IMR-90 (cell line): Measurements from ENCODE around the gene CYP4B1. TPM values are rescaled to one million over a fixed set of nuclear protein-coding genes. Genes with fewer than 3 reads are reported as not detected.

Experiments used
- ATAC-seq: fragments of 200-7000 bp; cut with Tn5 transposase; 2 replicates; pipeline ENCODE4 v1.9.1; 2020; ENCODE audit warnings: low read depth, mild to moderate bottlenecking, moderate library complexity
- BruUV-seq: library from RNA; stranded (reverse); fragments of 400-500 nt; replicated peaks from 2 replicates; lab custom pipeline; 2021; lab: Mats Ljungman, UMichigan
- CTCF ChIA-PET: fragments of 300-600 bp; formaldehyde crosslinking; extraction: SDS; loops from one replicate; lab custom pipeline; 2021; ENCODE audit warnings: antibody characterized with exemption; lab: Yijun Ruan, JAX
- POLR2A ChIA-PET: fragments of 300-600 bp; sonication (Branson Sonifier 250); formaldehyde crosslinking; loops from one replicate; lab custom pipeline; 2022; ENCODE audit warnings: antibody characterized with exemption; ENCODE audit not compliant: unreplicated experiment; lab: Charles Lee
- DNase-seq: peaks from one replicate; pipeline ENCODE4 v3.0.0; 2013
- H2AFZ ChIP-seq: replicated peaks from 2 replicates; pipeline ENCODE3; 2013; ENCODE audit warnings: low read length, mild to moderate bottlenecking; ENCODE audit not compliant: poor library complexity
- H2AK5ac ChIP-seq: 2 replicates; pipeline ENCODE4 v1.6.1; 2013; ENCODE audit warnings: low read depth, low read length, inconsistent platforms
- H2AK9ac ChIP-seq: replicated peaks from 2 replicates; pipeline ENCODE3; 2013; ENCODE audit warnings: mild to moderate bottlenecking, low read depth, low read length, moderate library complexity; ENCODE audit not compliant: poor library complexity
- H2BK120ac ChIP-seq: 2 replicates; pipeline ENCODE4 v1.6.1; 2013; ENCODE audit warnings: low read depth, low read length, inconsistent platforms
- H2BK15ac ChIP-seq: 3 replicates; pipeline ENCODE4 v1.6.1; 2013; ENCODE audit warnings: low read depth, low read length, inconsistent platforms
- H2BK20ac ChIP-seq: 2 replicates; pipeline ENCODE4 v1.6.1; 2013; ENCODE audit warnings: low read depth, mild to moderate bottlenecking, inconsistent platforms, low read length, moderate library complexity
- H2BK5ac ChIP-seq: 2 replicates; pipeline ENCODE4 v1.6.1; 2013; ENCODE audit warnings: mild to moderate bottlenecking, low read depth, low read length, inconsistent platforms; ENCODE audit not compliant: poor library complexity, severe bottlenecking
- H3K14ac ChIP-seq: replicated peaks from 2 replicates; pipeline ENCODE4 v1.6.1; 2013; ENCODE audit warnings: low read depth, low read length, inconsistent platforms
- H3K18ac ChIP-seq: 2 replicates; pipeline ENCODE4 v1.6.1; 2013; ENCODE audit warnings: low read depth, low read length, control low read depth
- H3K23ac ChIP-seq: 2 replicates; pipeline ENCODE4 v1.6.1; 2013; ENCODE audit warnings: low read depth, low read length, inconsistent platforms
- H3K27ac ChIP-seq: 2 replicates; pipeline ENCODE4 v1.5.1; 2013; ENCODE audit warnings: mild to moderate bottlenecking, control low read depth, low read length; ENCODE audit not compliant: insufficient read depth
- H3K27me3 ChIP-seq: 2 replicates; pipeline ENCODE4 v1.6.1; 2013; ENCODE audit warnings: low read length; ENCODE audit not compliant: control insufficient read depth, insufficient read depth
- H3K36me3 ChIP-seq: 2 replicates; pipeline ENCODE4 v1.6.1; 2013; ENCODE audit warnings: low read length, mixed read lengths; ENCODE audit not compliant: control insufficient read depth, insufficient read depth
- H3K4ac ChIP-seq: 2 replicates; pipeline ENCODE4 v1.6.1; 2013; ENCODE audit warnings: low read depth, low read length, inconsistent platforms
- H3K4me1 ChIP-seq: 2 replicates; pipeline ENCODE4 v1.6.1; 2013; ENCODE audit warnings: low read length, mixed read lengths; ENCODE audit not compliant: control insufficient read depth, insufficient read depth
- H3K4me2 ChIP-seq: 2 replicates; pipeline ENCODE4 v1.6.1; 2013; ENCODE audit warnings: low read depth, mild to moderate bottlenecking, control low read depth, low read length, moderate library complexity
- H3K4me3 ChIP-seq: 2 replicates; pipeline ENCODE4 v1.5.1; 2013; ENCODE audit warnings: low read depth, mild to moderate bottlenecking, control low read depth, low read length, moderate library complexity; ENCODE audit not compliant: insufficient read depth
- H3K56ac ChIP-seq: 2 replicates; pipeline ENCODE4 v1.6.1; 2013; ENCODE audit warnings: low read length, inconsistent platforms; ENCODE audit not compliant: insufficient read depth; ENCODE audit errors: extremely low read depth
- H3K79me1 ChIP-seq, 2 experiments: 2 replicates each; pipeline ENCODE4 v1.6.1; 2013; ENCODE audit warnings: low read length in 2 of 2, inconsistent platforms in 1 of 2, low read depth in 1 of 2
- H3K9ac ChIP-seq: 2 replicates; pipeline ENCODE4 v1.6.1; 2013; ENCODE audit warnings: low read depth, low read length, control low read depth
- H3K9me1 ChIP-seq: 2 replicates; pipeline ENCODE4 v1.6.1; 2013; ENCODE audit warnings: low read length, inconsistent platforms; ENCODE audit not compliant: insufficient read depth
- H3K9me3 ChIP-seq: 2 replicates; pipeline ENCODE4 v1.6.1; 2013; ENCODE audit warnings: low read length; ENCODE audit not compliant: control insufficient read depth, insufficient read depth
- H4K20me1 ChIP-seq: 2 replicates; pipeline ENCODE4 v1.6.1; 2013; ENCODE audit warnings: low read length, inconsistent platforms; ENCODE audit not compliant: insufficient read depth
- H4K5ac ChIP-seq: 2 replicates; pipeline ENCODE4 v1.6.1; 2013; ENCODE audit warnings: mild to moderate bottlenecking, low read depth, low read length, control low read depth
- H4K8ac ChIP-seq, 2 experiments: 2 replicates each; pipeline ENCODE4 v1.6.1; 2013; ENCODE audit warnings: low read depth in 2 of 2, low read length in 2 of 2, control low read depth in 1 of 2, inconsistent platforms in 1 of 2
- H4K91ac ChIP-seq: 2 replicates; pipeline ENCODE4 v1.6.1; 2013; ENCODE audit warnings: low read depth, low read length, inconsistent platforms; ENCODE audit not compliant: insufficient read depth
- CTCF ChIP-seq: conservative IDR thresholded peaks from 2 replicates; pipeline ENCODE4 v1.5.1; 2012; ENCODE audit warnings: mild to moderate bottlenecking, low read depth, low read length, improper control_type of control experiment
- MXI1 ChIP-seq: IDR thresholded peaks from 2 replicates; pipeline ENCODE4 v1.6.1; 2012; ENCODE audit warnings: low read depth, mild to moderate bottlenecking, low read length, moderate library complexity, borderline replicate concordance
- RAD21 ChIP-seq: IDR thresholded peaks from 2 replicates; pipeline ENCODE4 v1.6.1; 2012; ENCODE audit warnings: low read length, improper control_type of control experiment
- RFX5 ChIP-seq: IDR thresholded peaks from 2 replicates; pipeline ENCODE4 v1.8.0; 2012; ENCODE audit warnings: low read depth, mild to moderate bottlenecking, low read length, moderate library complexity
- WGBS, 2 experiments: methylation state at CpG; one replicate each; pipeline versions ENCODE4 v1.1.5 to v1.1.7; 2013; ENCODE audit warnings: missing lambda C conversion rate in 2 of 2; ENCODE audit not compliant: insufficient read length in 1 of 2; ENCODE audit errors: extremely low coverage in 2 of 2; 5-methylcytosine and 5-hydroxymethylcytosine counted together
- dilution Hi-C: fragments of 300-500 bp; cut with HindIII; formaldehyde crosslinking; loops from one replicate; pipeline ENCODE4 v1.14.3; 2018; ENCODE audit warnings: low sequenced_read_pairs; ENCODE audit not compliant: unreplicated experiment
- in situ Hi-C: fragments of 300-500 bp; cut with MboI; formaldehyde crosslinking; loops from 3 replicates; pipeline ENCODE4 v1.14.3; 2019; ENCODE audit warnings: low sequenced_read_pairs, inconsistent platforms, mixed read lengths
- intact Hi-C: fragments of 100-400 bp; cut with micrococcal nuclease; formaldehyde crosslinking; loops from 2 replicates; pipeline ENCODE4 v1.10.0; 2022
- polyA plus RNA-seq, 3 experiments: library from polyadenylated mRNA; depleted of rRNA; stranded (reverse); fragments of >200 nt; gene quantifications; 2 replicates each; pipeline ENCODE4 v1.2.3, GENCODE V29; 2012; ENCODE audit warnings: low replicate concordance in 1 of 3
- total RNA-seq: library from RNA; depleted of rRNA; stranded (reverse); fragments of >200 nt; gene quantifications from 2 replicates; pipeline ENCODE4 v1.2.3, GENCODE V29; 2012

The CYP4B1 gene
- total and polyA plus RNA-seq, 2 of the 4 experiments (the other 2 are of a cell fraction) = not detected

GRCh38 chr1:46815133-46815532 is 16.3 kb downstream of the CYP4B1 start:
- Histone ChIP-seq H2BK20ac (no peak overlapping the region), H3K27ac (no peak overlapping the region), H3K36me3 (no peaks in the 10 kb centered on the region), H3K9me1 (no peaks in the 10 kb centered on the region), H2BK15ac (no peak overlapping the region), H3K18ac (no peak overlapping the region), H2BK120ac (no peak overlapping the region), H3K27me3 (no peaks in the 10 kb centered on the region), H3K14ac (no peak overlapping the region), H3K4me1 (no peaks in the 10 kb centered on the region), H4K5ac (no peak overlapping the region), H3K4me3 (no peak overlapping the region), H4K91ac (no peak overlapping the region), H2AK9ac (no peak overlapping the region), H4K20me1 (no peaks in the 10 kb centered on the region), H3K56ac (no peak overlapping the region), H2BK5ac (no peak overlapping the region), H2AFZ (no peak overlapping the region), H3K9ac (no peak overlapping the region), H3K4me2 (no peak overlapping the region), H3K9me3 (peaks cover 44% of the 10 kb centered on the region), H3K79me1 (no peaks in the 10 kb centered on the region), H2AK5ac (no peak overlapping the region), H4K8ac (no peak overlapping the region), H3K4ac (no peak overlapping the region), H3K23ac (no peak overlapping the region)
- in situ Hi-C loops (no loop called here), intact Hi-C loops (no loop called here), dilution Hi-C loops (no loop called here)
- no TSS peak for BruUV-seq
- WGBS, 2 experiments = no CpG with 5 or more reads among the region's 6 CpGs
- CTCF ChIA-PET = no interaction called here
- TF ChIP-seq RFX5 (no peak), MXI1 (no peak), RAD21 (no peak), CTCF (no peak)
- ATAC-seq (no peak), DNase-seq (no peak)
- POLR2A ChIA-PET = no interaction called here
